ENCODE data around the gene NHP2.

NHP2 gene

DNA sequence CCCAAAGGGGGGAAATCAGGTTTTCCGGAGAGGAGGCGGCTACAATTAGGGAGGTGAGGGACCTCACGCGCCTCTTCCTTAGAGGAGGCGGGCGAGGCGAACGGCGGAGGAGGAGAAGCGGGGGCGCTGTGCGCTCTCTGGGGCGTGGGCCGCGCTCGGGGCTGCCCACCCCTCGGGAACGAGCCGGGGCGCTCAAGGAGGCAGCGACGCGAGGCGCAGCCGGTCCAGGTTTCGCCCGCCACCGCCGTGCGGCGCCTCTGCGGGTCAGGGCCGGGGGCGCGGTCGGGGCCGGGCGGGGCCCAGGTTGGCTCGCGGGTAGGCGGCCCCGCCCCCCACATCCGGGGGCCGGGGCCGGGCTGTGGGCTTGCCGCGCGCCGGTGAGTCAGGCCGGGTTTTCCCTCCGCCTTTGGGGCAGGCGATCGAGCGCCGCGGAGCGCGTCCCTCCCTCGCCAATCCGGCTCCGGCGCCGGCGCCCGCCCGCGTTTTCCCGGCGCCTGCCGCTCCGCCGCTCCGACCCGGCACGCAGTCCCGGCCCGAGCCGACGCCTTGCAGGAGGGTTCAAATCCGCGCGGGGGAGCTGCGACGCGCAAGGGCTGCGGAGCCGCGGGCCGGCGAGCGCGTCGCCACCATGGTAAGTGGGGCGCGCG, 40.4 kb downstream of the NHP2 start, which contains the start of gene N4BP3:
Gene N4BP3, plus strand, starts transcription at position 392 of the 647 bp plus-strand sequence. CDS start 6,052 bp downstream, outside the sequence.
- DNase-seq, result peak; percentile 91

DNA sequence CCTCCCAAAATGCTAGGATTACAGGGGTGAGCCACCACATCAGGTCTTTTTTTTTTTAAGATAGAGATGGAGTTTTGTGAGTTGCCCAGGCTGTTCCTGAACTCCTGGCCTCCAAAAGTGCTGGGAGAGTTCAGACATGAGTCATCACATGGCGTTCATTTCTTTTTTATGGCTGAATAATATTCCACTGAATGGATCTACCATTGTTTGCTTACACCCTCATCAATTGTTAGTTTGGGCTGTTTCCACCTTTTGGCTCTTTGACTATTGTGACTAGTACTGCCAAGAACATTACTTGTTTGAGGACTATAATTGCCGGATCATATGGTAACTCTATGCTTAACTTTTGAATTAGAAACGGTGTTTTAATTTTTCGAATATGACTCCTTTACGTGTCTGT, 41.1 kb downstream of the NHP2 start:
- no peak for DNase-seq

DNA sequence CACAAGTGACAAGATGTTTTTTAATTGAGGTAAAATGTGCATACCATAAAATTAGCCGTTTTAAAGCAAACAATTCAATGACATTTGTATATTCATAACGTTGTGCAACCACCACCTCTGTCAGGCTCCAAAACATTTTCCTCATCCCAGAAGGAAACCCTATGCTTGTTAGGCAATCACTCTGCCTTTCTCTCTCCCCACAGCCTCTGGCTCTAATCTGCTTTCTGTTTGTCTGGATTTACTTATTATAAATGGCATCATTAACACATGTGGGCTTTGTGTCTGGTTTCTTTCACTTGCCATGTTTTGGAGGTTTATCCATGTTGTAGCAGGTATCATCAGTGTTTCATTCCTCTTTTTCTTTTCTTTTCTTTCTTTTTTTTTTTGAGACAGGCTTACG, 41.8 kb downstream of the NHP2 start:
- DNase-seq, result no peak

DNA sequence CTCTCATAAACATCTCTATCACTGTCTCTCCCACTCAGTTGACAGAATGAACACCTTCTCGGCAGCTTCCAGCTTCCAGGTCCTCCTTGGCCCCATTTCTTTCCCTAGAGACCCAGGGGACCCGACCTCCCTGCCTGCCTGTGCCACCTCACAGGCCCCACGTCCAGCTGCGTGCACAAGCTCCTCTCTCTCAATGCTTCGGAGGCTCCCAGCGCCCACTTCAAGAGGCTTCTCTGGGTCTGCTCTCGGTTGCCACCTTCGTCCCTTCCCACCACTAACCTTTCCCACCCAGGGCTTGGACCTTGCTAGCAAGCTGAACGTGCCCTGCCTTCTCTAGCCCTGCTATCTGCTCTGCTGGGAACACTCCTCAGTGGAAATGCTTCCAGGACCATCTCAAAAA, 43.2 kb downstream of the NHP2 start:
- no peak for DNase-seq

DNA sequence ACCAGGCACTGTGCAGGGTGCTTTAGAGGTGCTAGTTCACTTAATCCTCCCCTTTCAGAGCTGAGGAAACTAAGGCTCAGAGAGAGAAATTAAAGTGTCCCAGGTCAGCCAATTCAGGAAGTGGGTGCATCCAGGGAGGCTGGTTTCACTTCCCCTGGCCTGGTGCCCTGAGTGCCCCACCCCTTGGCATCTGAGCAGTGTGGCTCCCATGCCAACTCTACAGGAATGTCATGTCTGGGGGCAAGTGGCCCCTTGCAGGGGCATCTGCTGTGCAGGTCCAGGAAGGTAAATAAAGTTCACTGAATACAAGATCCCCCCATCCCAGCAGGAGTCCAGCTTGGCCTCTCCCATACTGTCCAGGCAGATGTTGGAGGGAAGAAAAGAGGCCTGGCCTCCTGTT, 44.7 kb downstream of the NHP2 start:
- DNase-seq, result no peak

DNA sequence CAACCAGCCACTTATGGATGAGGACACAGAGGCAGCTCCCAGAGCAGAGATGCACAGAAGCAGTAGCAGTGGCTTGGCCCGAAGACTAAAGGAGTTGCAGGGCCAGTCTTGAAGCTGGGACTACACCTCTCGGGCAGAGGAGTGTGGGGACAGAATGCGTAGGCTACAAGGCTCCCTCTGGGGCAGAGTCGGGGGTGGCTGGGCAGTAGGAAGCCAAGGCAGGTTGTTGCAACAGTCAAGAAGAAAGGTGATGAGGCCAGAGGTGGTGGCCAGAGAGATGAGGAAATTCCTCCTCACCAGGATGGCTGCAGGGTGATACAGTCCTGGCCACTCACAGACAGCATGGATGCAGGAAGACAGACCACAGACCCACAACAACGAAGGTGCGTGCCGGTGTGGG, 45.2 kb downstream of the NHP2 start:
- DNase-seq, result no peak

DNA sequence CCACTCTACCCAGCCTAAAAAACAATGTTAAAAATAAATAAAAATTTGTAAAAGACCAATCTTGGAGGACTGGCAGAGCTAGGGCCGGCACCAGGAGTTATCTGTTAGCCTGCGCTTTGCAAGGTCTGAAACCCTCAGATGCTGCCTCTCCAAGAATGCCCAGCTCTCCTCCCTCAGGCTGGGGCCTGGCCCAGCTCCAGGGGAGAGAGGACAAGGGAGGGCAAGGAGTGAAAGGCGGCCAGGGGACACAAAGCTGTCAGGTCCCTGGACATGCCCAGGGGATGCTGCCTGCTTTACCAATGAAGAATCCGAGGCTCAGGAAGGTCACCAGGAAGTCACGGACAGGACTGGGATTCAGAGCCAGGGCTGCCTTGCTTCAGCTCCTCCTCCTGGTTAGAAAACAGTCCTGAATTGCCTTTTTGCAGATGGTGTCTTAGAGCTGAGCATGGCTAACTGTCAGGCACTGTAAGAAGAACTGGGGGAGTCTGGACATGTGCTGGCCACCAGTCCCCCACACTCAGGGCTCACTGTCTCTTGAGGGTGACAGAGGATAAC, 45.9 kb downstream of the NHP2 start:
- no peak for DNase-seq

DNA sequence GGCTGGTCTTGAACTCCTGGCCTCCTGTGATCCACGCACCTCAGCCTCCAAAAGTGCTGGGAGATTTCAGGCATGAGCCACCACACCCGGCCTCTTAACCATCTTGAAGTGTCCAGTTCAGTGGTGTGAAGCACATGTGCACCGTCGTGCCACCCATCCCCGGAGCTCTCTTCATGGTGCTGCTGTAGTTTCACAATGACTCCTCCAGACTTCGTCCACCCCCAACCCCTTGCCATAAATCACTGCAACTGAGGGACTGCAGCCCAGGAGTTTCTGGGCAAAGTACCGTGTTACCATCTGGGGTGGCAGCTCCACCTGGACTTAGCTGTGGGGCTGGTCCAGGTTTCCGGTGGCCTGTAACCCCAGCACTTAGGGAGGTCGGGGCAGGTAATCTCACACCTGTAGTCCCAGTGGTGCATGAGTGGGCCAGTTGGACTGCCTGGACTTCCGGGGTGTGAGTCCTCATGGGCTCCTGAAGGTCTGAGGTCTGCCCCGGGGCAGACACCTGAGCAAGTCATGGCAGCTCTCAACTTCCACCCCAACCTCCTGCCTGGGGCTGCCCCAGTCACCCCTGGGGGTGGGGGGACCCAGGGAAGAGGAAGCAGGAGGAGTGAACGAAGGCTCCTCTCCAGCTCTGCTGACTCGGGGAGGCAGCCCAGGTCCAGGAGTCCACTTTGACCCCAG, 47.0 kb downstream of the NHP2 start:
- DNase-seq, result no peak

DNA sequence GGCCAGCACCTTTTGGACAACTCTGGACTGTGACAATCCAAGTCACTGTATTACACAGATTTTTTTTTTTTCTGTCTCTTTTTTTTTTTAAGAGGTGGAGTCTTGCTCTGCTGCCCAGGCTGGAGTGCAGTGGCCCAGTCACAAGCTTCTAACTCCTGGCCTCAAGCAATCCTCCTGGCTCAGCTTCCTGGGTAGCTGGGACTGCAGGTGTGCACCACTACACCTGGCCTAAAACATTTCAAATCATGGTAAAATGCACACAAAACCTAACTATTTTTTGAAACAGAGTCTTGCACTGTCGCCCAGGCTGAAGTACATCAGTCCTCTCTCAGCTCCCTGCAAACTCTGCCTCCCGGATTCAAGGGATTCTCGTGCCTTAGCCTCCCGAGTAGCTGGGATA, 47.6 kb downstream of the NHP2 start:
- DNase-seq, result no peak

DNA sequence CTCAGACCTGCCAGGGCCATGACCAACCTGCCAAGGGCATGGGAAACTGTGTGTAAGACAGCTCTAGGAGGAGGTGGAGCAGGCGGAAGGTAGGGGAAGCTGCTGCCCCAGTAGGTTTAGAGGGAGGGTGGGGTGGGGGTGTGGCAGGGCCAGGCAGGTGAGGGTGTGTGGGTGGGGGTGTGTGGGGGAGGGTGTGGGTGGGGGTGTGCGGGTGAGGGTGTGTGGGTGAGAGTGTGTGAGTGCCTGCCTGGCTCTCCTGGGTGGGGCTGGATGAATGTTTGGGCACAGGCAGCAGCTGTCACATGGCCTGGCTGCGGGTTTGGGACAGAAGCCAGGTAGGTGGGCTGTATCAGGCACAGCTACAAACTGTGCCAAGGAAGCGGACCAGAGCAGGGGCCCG, 49.2 kb downstream of the NHP2 start:
- no peak for DNase-seq

DNA sequence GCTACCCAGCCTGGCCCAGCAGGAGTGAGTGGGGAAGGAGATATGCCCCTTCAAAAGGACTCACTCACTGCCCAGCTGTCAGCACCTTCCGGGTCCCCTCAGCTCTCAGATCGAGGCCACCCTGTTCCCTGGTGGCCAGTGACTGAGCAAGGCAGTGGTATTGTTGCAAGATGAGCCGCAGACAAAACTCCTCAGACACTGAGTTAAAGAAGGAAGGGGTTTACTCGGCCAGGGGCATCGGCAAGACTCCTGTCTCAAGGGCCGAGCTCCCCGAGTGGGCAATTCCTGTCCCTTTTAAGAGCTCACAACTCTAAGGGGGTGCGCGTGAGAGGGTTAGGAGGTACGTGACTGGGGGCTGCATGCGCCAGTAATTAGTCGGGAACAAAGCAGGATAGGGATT, 50.1 kb downstream of the NHP2 start:
- DNase-seq, result no peak

Measured in activated CD8-positive, alpha-beta memory T cell treated with anti-CD3 and anti-CD28 coated beads for 24 hours (primary cell).